Immature natural killer cell (primary cell): ENCODE data around the gene ANKRD34B. TPM values are rescaled to one million over a fixed set of nuclear protein-coding genes. Genes with fewer than 3 reads are reported as not detected.

Source experiments
- DNase-seq, 3 donors: peaks; one replicate each; pipeline ENCODE4 v3.0.0; 2022; ENCODE audit warnings: mixed read lengths in 1 of 3
- H3K27ac Mint-ChIP-seq, 6 donors: one replicate each; pipeline ENCODE4 v1.8.0; 2020; ENCODE audit warnings: mixed read lengths in 6 of 6, mild to moderate bottlenecking in 5 of 6, inconsistent platforms in 4 of 6, moderate library complexity in 3 of 6
- H3K27me3 Mint-ChIP-seq, 3 donors: one replicate each; pipeline ENCODE4 v1.8.0; 2020 to 2021; ENCODE audit warnings: low read depth in 3 of 3, mild to moderate bottlenecking in 3 of 3, mixed read lengths in 3 of 3, moderate library complexity in 3 of 3, inconsistent platforms in 1 of 3
- H3K36me3 Mint-ChIP-seq, 3 donors: one replicate each; pipeline ENCODE4 v1.8.0; 2020; ENCODE audit warnings: mixed read lengths in 3 of 3, inconsistent platforms in 2 of 3, mild to moderate bottlenecking in 2 of 3
- H3K4me1 Mint-ChIP-seq, 2 donors: one replicate each; pipeline ENCODE4 v1.8.0; 2020; ENCODE audit warnings: inconsistent platforms in 2 of 2, mild to moderate bottlenecking in 2 of 2, mixed read lengths in 2 of 2, moderate library complexity in 1 of 2
- H3K4me3 Mint-ChIP-seq, 5 donors: one replicate each; pipeline ENCODE4 v1.8.0; 2020; ENCODE audit warnings: mild to moderate bottlenecking in 5 of 5, mixed read lengths in 5 of 5, inconsistent platforms in 3 of 5, moderate library complexity in 3 of 5
- H3K9me3 Mint-ChIP-seq, 6 donors: one replicate each; pipeline ENCODE4 v1.8.0; 2020; ENCODE audit warnings: mild to moderate bottlenecking in 6 of 6, mixed read lengths in 6 of 6, inconsistent platforms in 4 of 6, moderate library complexity in 3 of 6
- polyA plus RNA-seq, 3 donors: library from polyadenylated mRNA; unstranded; fragments of 300-500 nt; fragmentation: Illumina TruSeq; gene quantifications; one replicate each; pipeline ENCODE4 v1.2.3, GENCODE V29; 2021

Gene ANKRD34B
- not detected for polyA plus RNA-seq

- no peak for DNase-seq
- Mint-ChIP-seq H3K4me3 (peak within 1 kb of the TSS in 3 of 5 donors; percentile 36 to 54 (median 44)), H3K36me3 (no peaks in the 10 kb centered on the region), H3K9me3 (no peaks in the 10 kb centered on the region), H3K27ac (no peak within 1 kb of the TSS), H3K27me3 (peaks cover 18 to 26% (median 20%) of the 10 kb centered on the region in 3 donors), H3K4me1 (peaks cover 0 to 7% of the 10 kb centered on the region in 2 donors)
Observed at GRCh38 chr5:80569961-80570786, at the start of gene ANKRD34B. Gene ANKRD34B (minus strand): TSS chr5:80570280. CDS start chr5:80560019, 10,261 bp downstream.

- H3K27me3 Mint-ChIP-seq, result peaks cover 0 to 2% (median 2%) of the 10 kb centered on the region in 3 donors
- DNase-seq, result no peak
- no peaks in the 10 kb centered on the region for H3K4me1 Mint-ChIP-seq
- H3K27ac Mint-ChIP-seq, result no peak overlapping the region
- no peak overlapping the region for H3K4me3 Mint-ChIP-seq
- peaks cover 4 to 21% (median 20%) of the 10 kb centered on the region in 3 donors for H3K36me3 Mint-ChIP-seq
- no peaks in the 10 kb centered on the region for H3K9me3 Mint-ChIP-seq
Observed at GRCh38 chr5:80619086-80619485, 49.0 kb upstream of the ANKRD34B start.

- Mint-ChIP-seq H3K27ac (no peak overlapping the region), H3K4me1 (no peaks in the 10 kb centered on the region), H3K9me3 (no peaks in the 10 kb centered on the region), H3K36me3 (peaks cover 4 to 21% (median 20%) of the 10 kb centered on the region in 3 donors), H3K4me3 (no peak overlapping the region), H3K27me3 (peaks cover 0 to 2% (median 2%) of the 10 kb centered on the region in 3 donors)
- no peak for DNase-seq
Observed at GRCh38 chr5:80618438-80618837, 48.4 kb upstream of the ANKRD34B start.

- peaks cover 0 to 8% (median 7%) of the 10 kb centered on the region in 3 donors for H3K36me3 Mint-ChIP-seq
- no peaks in the 10 kb centered on the region for H3K4me1 Mint-ChIP-seq
- H3K4me3 Mint-ChIP-seq, result no peak overlapping the region
- no peak for DNase-seq
- H3K27me3 Mint-ChIP-seq, result peaks cover 0 to 2% (median 0%) of the 10 kb centered on the region in 3 donors
- peak overlapping the region in 1 of 6 donors; percentile 50 for H3K27ac Mint-ChIP-seq
- no peaks in the 10 kb centered on the region for H3K9me3 Mint-ChIP-seq
Observed at GRCh38 chr5:80615266-80615914, 45.3 kb upstream of the ANKRD34B start.

- Mint-ChIP-seq H3K36me3 (peaks cover 0 to 15% (median 0%) of the 10 kb centered on the region in 3 donors), H3K4me1 (no peaks in the 10 kb centered on the region), H3K27me3 (no peaks in the 10 kb centered on the region), H3K27ac (no peak overlapping the region), H3K9me3 (peaks cover 0 to 5% (median 2%) of the 10 kb centered on the region in 6 donors), H3K4me3 (no peak overlapping the region)
- DNase-seq, result no peak
Observed at GRCh38 chr5:80609692-80610091, 39.6 kb upstream of the ANKRD34B start.

- DNase-seq, result no peak
- Mint-ChIP-seq H3K36me3 (peaks cover 0 to 15% (median 0%) of the 10 kb centered on the region in 3 donors), H3K4me1 (no peaks in the 10 kb centered on the region), H3K4me3 (no peak overlapping the region), H3K27ac (no peak overlapping the region), H3K9me3 (peaks cover 0 to 5% (median 2%) of the 10 kb centered on the region in 6 donors), H3K27me3 (no peaks in the 10 kb centered on the region)
Observed at GRCh38 chr5:80608731-80609130, 38.7 kb upstream of the ANKRD34B start.

GRCh38 chr5:80607832-80608231 lies 37.8 kb upstream of the ANKRD34B start:
- no peak overlapping the region for H3K4me3 Mint-ChIP-seq
- H3K9me3 Mint-ChIP-seq, result peaks cover 0 to 5% (median 2%) of the 10 kb centered on the region in 6 donors
- H3K27ac Mint-ChIP-seq, result no peak overlapping the region
- H3K4me1 Mint-ChIP-seq, result no peaks in the 10 kb centered on the region
- DNase-seq, result no peak
- peaks cover 0 to 15% (median 0%) of the 10 kb centered on the region in 3 donors for H3K36me3 Mint-ChIP-seq
- no peaks in the 10 kb centered on the region for H3K27me3 Mint-ChIP-seq

- Mint-ChIP-seq H3K4me1 (no peaks in the 10 kb centered on the region), H3K4me3 (no peak overlapping the region), H3K36me3 (peaks cover 0 to 15% (median 0%) of the 10 kb centered on the region in 3 donors), H3K27ac (no peak overlapping the region), H3K9me3 (peaks cover 0 to 5% (median 2%) of the 10 kb centered on the region in 6 donors), H3K27me3 (no peaks in the 10 kb centered on the region)
- no peak for DNase-seq
Observed at GRCh38 chr5:80607343-80607742, 37.3 kb upstream of the ANKRD34B start.

GRCh38 chr5:80600943-80601693 lies 31.0 kb upstream of the ANKRD34B start:
- no peaks in the 10 kb centered on the region for H3K4me1 Mint-ChIP-seq
- H3K27ac Mint-ChIP-seq, result no peak overlapping the region
- H3K27me3 Mint-ChIP-seq, result peaks cover 0 to 1% (median 0%) of the 10 kb centered on the region in 3 donors
- H3K9me3 Mint-ChIP-seq, result no peaks in the 10 kb centered on the region
- DNase-seq, result no peak
- no peaks in the 10 kb centered on the region for H3K36me3 Mint-ChIP-seq
- no peak overlapping the region for H3K4me3 Mint-ChIP-seq

GRCh38 chr5:80597500-80597899 lies 27.4 kb upstream of the ANKRD34B start:
- Mint-ChIP-seq H3K27ac (no peak overlapping the region), H3K9me3 (no peaks in the 10 kb centered on the region), H3K36me3 (no peaks in the 10 kb centered on the region), H3K27me3 (peaks cover 0 to 2% (median 1%) of the 10 kb centered on the region in 3 donors), H3K4me3 (no peak overlapping the region), H3K4me1 (no peaks in the 10 kb centered on the region)
- DNase-seq, result no peak

GRCh38 chr5:80594810-80595209 lies 24.7 kb upstream of the ANKRD34B start:
- Mint-ChIP-seq H3K9me3 (no peaks in the 10 kb centered on the region), H3K27ac (no peak overlapping the region), H3K27me3 (peaks cover 1 to 2% (median 1%) of the 10 kb centered on the region in 3 donors), H3K36me3 (no peaks in the 10 kb centered on the region), H3K4me3 (no peak overlapping the region), H3K4me1 (no peaks in the 10 kb centered on the region)
- DNase-seq, result no peak

GRCh38 chr5:80592761-80593160 lies 22.7 kb upstream of the ANKRD34B start:
- H3K36me3 Mint-ChIP-seq, result no peaks in the 10 kb centered on the region
- H3K27me3 Mint-ChIP-seq, result peaks cover 0 to 4% (median 2%) of the 10 kb centered on the region in 3 donors
- H3K4me3 Mint-ChIP-seq, result no peak overlapping the region
- no peak overlapping the region for H3K27ac Mint-ChIP-seq
- H3K9me3 Mint-ChIP-seq, result no peaks in the 10 kb centered on the region
- no peaks in the 10 kb centered on the region for H3K4me1 Mint-ChIP-seq
- DNase-seq, result no peak

GRCh38 chr5:80592105-80592504 lies 22.0 kb upstream of the ANKRD34B start:
- no peak for DNase-seq
- H3K27me3 Mint-ChIP-seq, result peaks cover 0 to 4% (median 2%) of the 10 kb centered on the region in 3 donors
- no peaks in the 10 kb centered on the region for H3K9me3 Mint-ChIP-seq
- H3K27ac Mint-ChIP-seq, result no peak overlapping the region
- H3K4me1 Mint-ChIP-seq, result no peaks in the 10 kb centered on the region
- no peaks in the 10 kb centered on the region for H3K36me3 Mint-ChIP-seq
- no peak overlapping the region for H3K4me3 Mint-ChIP-seq
